Measurements from ENCODE around the gene DOCK4. TPM values are rescaled to one million over a fixed set of nuclear protein-coding genes. Genes with fewer than 3 reads are reported as not detected.

The DOCK4 gene
- total and polyA plus RNA-seq, 7 donors: 3.0 to 28.5 (median 14.1) TPM

GRCh38 chr7:111855842-111856227, 350.4 kb downstream of the DOCK4 start:
- Histone ChIP-seq H3K4me3 (no peak overlapping the region), H3K9me3 (no peaks in the 10 kb centered on the region), H3K36me3 (peaks cover 0 to 6% (median 0%) of the 10 kb centered on the region in 4 donors), H3K27me3 (no peaks in the 10 kb centered on the region), H3K27ac (no peak overlapping the region), H3K4me1 (no peaks in the 10 kb centered on the region)
- TF ChIP-seq CTCF (IDR thresholded peaks at IDR 0.05) (no peak), EP300 (IDR thresholded peaks at IDR 0.05) (no peak), POLR2AphosphoS5 (IDR thresholded peaks at IDR 0.05) (no peak), POLR2A (IDR thresholded peaks at IDR 0.05) (no peak)
- DNase-seq: no peak
- intact Hi-C loops (cut with DNase I): no loop called here
- 44 to 52% methylated on average over 5 of the region's 5 CpGs for WGBS, 2 donors

DNA sequence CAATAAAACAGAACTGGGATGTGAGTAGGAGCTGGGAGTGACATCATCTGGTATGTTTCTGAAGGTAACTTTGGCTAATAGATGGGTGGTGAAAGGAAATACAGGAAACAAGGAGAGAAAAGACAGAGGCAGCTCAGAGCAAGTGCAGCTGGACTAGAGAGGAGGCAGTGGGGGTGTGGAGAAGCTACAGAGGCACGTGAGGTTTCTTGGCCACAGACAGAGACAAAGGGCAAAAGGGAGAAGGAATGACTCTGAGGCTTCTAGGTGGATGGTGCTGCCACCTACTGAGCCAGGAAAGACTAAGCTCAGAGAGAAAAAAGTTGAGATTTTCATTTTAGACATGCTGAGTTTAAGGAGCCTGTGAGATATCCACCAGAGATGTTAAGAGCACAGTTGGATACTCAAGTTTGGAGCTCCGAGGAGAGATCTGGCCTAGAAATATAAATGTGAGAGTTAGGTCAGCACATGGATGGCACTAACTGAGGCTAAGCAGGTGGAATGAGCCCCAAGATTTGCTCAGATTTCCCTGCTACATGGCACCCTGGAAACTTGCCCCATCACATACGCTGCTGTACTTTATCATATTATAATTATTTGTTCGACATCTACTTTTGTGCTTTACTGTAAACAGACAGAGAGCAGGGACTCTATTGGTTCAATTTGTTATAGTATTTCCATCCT, 350.9 kb downstream of the DOCK4 start:
- 46 to 58% methylated on average over 4 of the region's 4 CpGs for WGBS, 2 donors
- Histone ChIP-seq H3K4me1 (no peaks in the 10 kb centered on the region), H3K4me3 (no peak overlapping the region), H3K36me3 (peaks cover 0 to 4% (median 0%) of the 10 kb centered on the region in 4 donors), H3K27me3 (no peaks in the 10 kb centered on the region), H3K9me3 (no peaks in the 10 kb centered on the region), H3K27ac (no peak overlapping the region)
- DNase-seq: no peak
- no peak for TF ChIP-seq POLR2A (IDR thresholded peaks at IDR 0.05)
- peak in 1 of 4 experiments; percentile 27 for TF ChIP-seq CTCF (IDR thresholded peaks at IDR 0.05)
- intact Hi-C loops (cut with DNase I): no loop called here

- no peak for DNase-seq
- TF ChIP-seq POLR2AphosphoS5 (IDR thresholded peaks at IDR 0.05) (no peak), CTCF (IDR thresholded peaks at IDR 0.05) (no peak), POLR2A (IDR thresholded peaks at IDR 0.05) (no peak), EP300 (IDR thresholded peaks at IDR 0.05) (no peak)
- H3K36me3 ChIP-seq: no peaks in the 10 kb centered on the region
- intact Hi-C loops (cut with DNase I): no loop called here
- H3K27ac ChIP-seq: no peak overlapping the region
- H3K27me3 ChIP-seq: no peaks in the 10 kb centered on the region
- H3K4me3 ChIP-seq: no peak overlapping the region
- no peaks in the 10 kb centered on the region for H3K4me1 ChIP-seq
- 77 to 88% methylated on average over 10 of the region's 10 CpGs for WGBS, 2 donors
- no peaks in the 10 kb centered on the region for H3K9me3 ChIP-seq
Measured at GRCh38 chr7:111853201-111853990, 352.8 kb downstream of the DOCK4 start.

GRCh38 chr7:111852081-111852480, 354.1 kb downstream of the DOCK4 start:
- intact Hi-C loops (cut with DNase I): no loop called here
- 96% methylated on average over 7 of the region's 7 CpGs for WGBS, 2 donors
- no peaks in the 10 kb centered on the region for H3K4me1 ChIP-seq
- H3K27ac ChIP-seq: no peak overlapping the region
- no peak for DNase-seq
- H3K4me3 ChIP-seq: no peak overlapping the region
- H3K9me3 ChIP-seq: no peaks in the 10 kb centered on the region
- H3K36me3 ChIP-seq: peaks cover 0 to 2% (median 0%) of the 10 kb centered on the region in 4 donors
- TF ChIP-seq EP300 (IDR thresholded peaks at IDR 0.05): no peak
- TF ChIP-seq CTCF (IDR thresholded peaks at IDR 0.05): no peak
- TF ChIP-seq POLR2AphosphoS5 (IDR thresholded peaks at IDR 0.05): no peak
- TF ChIP-seq POLR2A (IDR thresholded peaks at IDR 0.05): no peak
- no peaks in the 10 kb centered on the region for H3K27me3 ChIP-seq
